Erythroblast (primary cell): Measurements from ENCODE around the gene ZNF614.

Experiments
- GATA1 ChIP-seq: IDR thresholded peaks from 2 replicates; pipeline ENCODE4 v1.6.1; 2011; ENCODE audit warnings: low read depth, mild to moderate bottlenecking, control low read depth, low read length, moderate library complexity
- POLR2A ChIP-seq: IDR thresholded peaks from 2 replicates; pipeline ENCODE4 v1.6.1; 2011; ENCODE audit warnings: mild to moderate bottlenecking, low read length

DNA sequence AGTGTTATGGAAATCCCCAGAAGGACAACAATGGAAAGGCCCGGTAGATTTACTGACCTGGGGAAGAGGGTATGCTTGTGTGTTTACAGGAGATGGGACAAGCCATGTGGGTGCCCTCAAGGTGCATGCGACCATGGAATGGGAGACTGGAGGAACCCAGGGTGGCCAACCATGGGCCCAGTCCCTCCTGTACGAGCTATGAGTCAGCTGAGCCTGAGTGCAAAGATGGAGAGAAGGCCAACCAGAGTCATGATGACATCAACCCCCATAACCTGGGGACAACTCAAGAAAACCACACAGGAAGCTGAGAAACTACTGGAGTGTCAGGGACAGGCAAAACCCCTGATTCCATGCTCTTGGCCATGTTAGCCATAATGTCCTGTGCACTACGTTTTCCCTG, 49.3 kb downstream of the ZNF614 start:
- no peak for TF ChIP-seq POLR2A
- no peak for TF ChIP-seq GATA1
